ENCODE measurements around the gene SEMA7A.

SEMA7A gene

DNA sequence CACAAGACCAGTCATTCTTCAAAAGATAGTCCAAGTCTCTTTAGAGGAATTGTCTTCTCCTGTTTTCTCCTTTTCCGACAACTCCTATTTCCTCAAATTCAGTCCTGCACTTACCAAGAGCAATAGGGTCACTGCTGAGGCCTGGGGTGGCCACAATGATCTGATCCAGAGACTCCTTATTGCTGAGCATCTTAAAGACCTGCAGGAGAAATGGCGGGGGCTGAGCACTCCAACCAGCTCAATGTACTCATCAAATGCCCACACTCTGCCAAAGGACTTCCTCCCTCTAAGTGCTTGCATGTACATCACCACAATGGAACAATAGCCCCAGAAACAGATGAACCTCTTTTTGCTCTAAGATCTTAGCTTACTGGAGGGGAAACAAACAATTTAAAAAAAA lies 17.6 kb upstream of the SEMA7A start:
- Histone ChIP-seq H3K36me3 (replicated peaks; ENCODE audit: low read depth, low read length) (peaks cover 87% of the 10 kb centered on the region), H3K4me3 (ENCODE audit: low read length) (no peak overlapping the region)

DNA sequence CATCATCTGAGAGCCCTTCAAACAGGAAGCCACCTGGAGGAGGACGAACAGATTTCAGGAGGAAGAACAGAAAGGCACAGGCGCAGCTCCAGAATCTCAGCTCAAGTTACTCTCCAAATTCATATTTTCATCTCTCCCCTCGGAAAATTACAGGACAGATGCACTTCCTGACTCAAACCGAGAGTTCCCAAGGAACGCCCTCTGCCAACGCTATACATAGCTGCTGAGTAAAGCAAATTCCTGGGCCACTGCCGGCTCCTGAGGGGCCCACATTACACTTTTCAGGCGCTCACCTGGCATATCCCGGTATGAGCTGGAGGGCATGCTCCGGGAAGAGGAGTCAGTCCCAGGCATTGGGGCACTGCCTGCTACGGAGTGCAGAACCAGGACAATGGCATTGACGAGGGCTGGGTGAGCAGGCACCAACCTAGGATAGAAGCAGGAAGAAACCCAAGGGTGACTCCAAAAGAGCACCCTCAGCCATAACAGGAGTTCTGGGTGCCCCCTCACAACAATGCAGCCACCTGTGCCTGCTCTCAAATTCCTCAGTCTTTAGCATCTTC lies 16.0 kb upstream of the SEMA7A start:
- H4K20me1 ChIP-seq (ENCODE audit: insufficient read depth, low read length): peaks cover 25% of the 10 kb centered on the region
- peaks cover 12% of the 10 kb centered on the region for H3K79me2 ChIP-seq (ENCODE audit: low read length)
- no peak overlapping the region for H3K4me3 ChIP-seq (ENCODE audit: low read length)
- H3K4me2 ChIP-seq (ENCODE audit: low read length): no peak overlapping the region
- no peaks in the 10 kb centered on the region for H3K27me3 ChIP-seq (ENCODE audit: low read depth, low read length)
- peaks cover 92% of the 10 kb centered on the region for H3K36me3 ChIP-seq (replicated peaks; ENCODE audit: low read depth, low read length)
- no peak overlapping the region for H3K9ac ChIP-seq (ENCODE audit: low read length)
- no peak overlapping the region for H3K27ac ChIP-seq (ENCODE audit: low read length)
- no peak for TF ChIP-seq EZH2phosphoT487 (IDR thresholded peaks at IDR 0.05; ENCODE audit: low read depth)
- TF ChIP-seq, protein P1, sequence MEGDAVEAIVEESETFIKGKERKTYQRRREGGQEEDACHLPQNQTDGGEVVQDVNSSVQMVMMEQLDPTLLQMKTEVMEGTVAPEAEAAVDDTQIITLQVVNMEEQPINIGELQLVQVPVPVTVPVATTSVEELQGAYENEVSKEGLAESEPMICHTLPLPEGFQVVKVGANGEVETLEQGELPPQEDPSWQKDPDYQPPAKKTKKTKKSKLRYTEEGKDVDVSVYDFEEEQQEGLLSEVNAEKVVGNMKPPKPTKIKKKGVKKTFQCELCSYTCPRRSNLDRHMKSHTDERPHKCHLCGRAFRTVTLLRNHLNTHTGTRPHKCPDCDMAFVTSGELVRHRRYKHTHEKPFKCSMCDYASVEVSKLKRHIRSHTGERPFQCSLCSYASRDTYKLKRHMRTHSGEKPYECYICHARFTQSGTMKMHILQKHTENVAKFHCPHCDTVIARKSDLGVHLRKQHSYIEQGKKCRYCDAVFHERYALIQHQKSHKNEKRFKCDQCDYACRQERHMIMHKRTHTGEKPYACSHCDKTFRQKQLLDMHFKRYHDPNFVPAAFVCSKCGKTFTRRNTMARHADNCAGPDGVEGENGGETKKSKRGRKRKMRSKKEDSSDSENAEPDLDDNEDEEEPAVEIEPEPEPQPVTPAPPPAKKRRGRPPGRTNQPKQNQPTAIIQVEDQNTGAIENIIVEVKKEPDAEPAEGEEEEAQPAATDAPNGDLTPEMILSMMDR (IDR thresholded peaks at IDR 0.05; ENCODE audit: low read depth, low read length): no peak
- H3K9me3 ChIP-seq (ENCODE audit: insufficient read depth, low read length): no peaks in the 10 kb centered on the region
- no peak overlapping the region for H2AFZ ChIP-seq (ENCODE audit: low read depth, low read length)
- H3K4me1 ChIP-seq (ENCODE audit: low read length): no peaks in the 10 kb centered on the region

More for the DNA sequence above, 17.6 kb upstream of the SEMA7A start:
- H3K27ac ChIP-seq (ENCODE audit: low read length): no peak overlapping the region
- peaks cover 7% of the 10 kb centered on the region for H3K4me1 ChIP-seq (ENCODE audit: low read length)
- H2AFZ ChIP-seq (ENCODE audit: low read depth, low read length): no peak overlapping the region
- H3K4me2 ChIP-seq (ENCODE audit: low read length): no peak overlapping the region
- peaks cover 13% of the 10 kb centered on the region for H3K79me2 ChIP-seq (ENCODE audit: low read length)
- no peaks in the 10 kb centered on the region for H3K27me3 ChIP-seq (ENCODE audit: low read depth, low read length)
- H3K9me3 ChIP-seq (ENCODE audit: insufficient read depth, low read length): no peaks in the 10 kb centered on the region
- H3K9ac ChIP-seq (ENCODE audit: low read length): no peak overlapping the region
- H4K20me1 ChIP-seq (ENCODE audit: insufficient read depth, low read length): peaks cover 29% of the 10 kb centered on the region
- TF ChIP-seq, protein P1 (IDR thresholded peaks at IDR 0.05; ENCODE audit: low read depth, low read length): no peak
- no peak for TF ChIP-seq EZH2phosphoT487 (IDR thresholded peaks at IDR 0.05; ENCODE audit: low read depth)

DNA sequence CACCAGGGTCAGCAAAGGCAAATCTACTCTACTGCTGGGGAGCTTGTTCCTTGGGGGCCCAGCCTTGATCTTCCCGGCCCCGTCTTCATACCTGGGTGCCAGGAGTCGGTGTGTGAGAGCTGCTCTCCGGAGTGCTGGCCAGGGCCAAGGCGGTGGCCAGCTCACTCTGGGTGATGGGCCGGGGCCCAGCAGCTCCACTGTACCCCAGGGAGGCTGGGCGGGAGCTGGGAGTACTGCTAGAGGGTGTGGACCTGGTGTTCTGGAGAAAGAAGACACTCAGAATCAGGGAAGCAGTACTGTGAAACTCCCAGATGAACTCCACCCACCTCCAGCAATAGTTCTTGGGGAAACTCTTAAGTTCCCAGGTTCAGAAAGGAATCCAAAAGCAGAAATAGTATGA lies 15.3 kb upstream of the SEMA7A start:
- H3K27ac ChIP-seq (ENCODE audit: low read length): no peak overlapping the region
- no peak overlapping the region for H3K9ac ChIP-seq (ENCODE audit: low read length)
- H2AFZ ChIP-seq (ENCODE audit: low read depth, low read length): no peak overlapping the region
- H3K4me2 ChIP-seq (ENCODE audit: low read length): no peak overlapping the region
- H3K4me1 ChIP-seq (ENCODE audit: low read length): no peaks in the 10 kb centered on the region
- TF ChIP-seq, protein P1 (IDR thresholded peaks at IDR 0.05; ENCODE audit: low read depth, low read length): no peak
- no peak for TF ChIP-seq EZH2phosphoT487 (IDR thresholded peaks at IDR 0.05; ENCODE audit: low read depth)
- peaks cover 12% of the 10 kb centered on the region for H3K79me2 ChIP-seq (ENCODE audit: low read length)
- no peaks in the 10 kb centered on the region for H3K27me3 ChIP-seq (ENCODE audit: low read depth, low read length)
- H4K20me1 ChIP-seq (ENCODE audit: insufficient read depth, low read length): peaks cover 25% of the 10 kb centered on the region
- peaks cover 95% of the 10 kb centered on the region for H3K36me3 ChIP-seq (replicated peaks; ENCODE audit: low read depth, low read length)
- H3K9me3 ChIP-seq (ENCODE audit: insufficient read depth, low read length): no peaks in the 10 kb centered on the region
- H3K4me3 ChIP-seq (ENCODE audit: low read length): no peak overlapping the region

DNA sequence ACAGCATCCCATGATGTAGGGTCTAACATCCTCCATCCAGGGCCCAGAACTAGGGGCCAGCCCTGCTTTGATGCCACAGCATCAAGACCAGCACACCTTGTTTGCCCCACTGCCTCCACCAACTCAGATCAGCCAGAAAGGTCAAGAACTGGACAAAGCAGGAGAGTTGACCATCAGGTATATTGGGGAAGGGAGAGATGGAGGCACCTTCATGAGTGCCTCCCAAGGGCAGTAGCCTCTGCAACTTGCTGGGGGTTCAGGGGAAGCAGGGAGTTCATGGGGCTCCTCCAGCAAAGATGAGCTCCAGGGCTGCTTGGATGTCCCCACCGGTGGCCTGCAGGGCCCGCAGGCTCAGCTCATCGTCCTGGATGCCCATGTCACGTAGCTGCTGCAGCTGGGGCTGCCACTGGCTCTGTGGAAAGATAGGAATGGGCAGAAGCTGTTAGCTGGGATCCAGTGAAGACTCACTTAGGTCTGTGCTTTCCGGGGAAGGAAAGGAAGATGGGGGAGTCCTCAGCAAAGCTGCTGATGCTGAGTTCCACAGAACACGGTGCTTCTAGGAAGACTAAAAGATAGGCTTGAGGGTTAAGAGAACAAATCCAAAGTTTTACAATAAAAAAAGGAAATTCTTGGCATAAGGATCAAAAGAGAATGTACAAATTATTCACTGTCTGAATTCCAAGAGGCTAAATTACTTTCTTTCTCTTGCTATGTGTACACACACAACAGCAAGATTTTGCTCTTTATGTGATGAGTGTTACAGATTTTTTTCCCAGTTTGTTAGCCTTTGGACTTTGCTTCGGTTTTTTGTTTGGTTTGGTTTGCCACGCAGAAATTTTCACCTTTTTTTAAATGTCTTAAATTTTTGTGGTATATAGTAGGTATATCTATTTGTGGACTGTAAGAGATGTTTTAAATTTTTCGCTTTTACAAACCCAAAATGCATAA lies 12.3 kb upstream of the SEMA7A start:
- H2AFZ ChIP-seq (ENCODE audit: low read depth, low read length): no peak overlapping the region
- H3K79me2 ChIP-seq (ENCODE audit: low read length): no peaks in the 10 kb centered on the region
- H3K4me2 ChIP-seq (ENCODE audit: low read length): no peak overlapping the region
- H3K4me1 ChIP-seq (ENCODE audit: low read length): peaks cover 5% of the 10 kb centered on the region; the same call in 1 of the 2 replicates
- H4K20me1 ChIP-seq (ENCODE audit: insufficient read depth, low read length): peaks cover 12% of the 10 kb centered on the region; the same call in 1 of the 2 replicates
- H3K9me3 ChIP-seq (ENCODE audit: insufficient read depth, low read length): no peaks in the 10 kb centered on the region
- no peak for TF ChIP-seq EZH2phosphoT487 (IDR thresholded peaks at IDR 0.05; ENCODE audit: low read depth)
- TF ChIP-seq, protein P1 (IDR thresholded peaks at IDR 0.05; ENCODE audit: low read depth, low read length): no peak
- no peaks in the 10 kb centered on the region for H3K27me3 ChIP-seq (ENCODE audit: low read depth, low read length)
- H3K27ac ChIP-seq (ENCODE audit: low read length): no peak overlapping the region
- H3K4me3 ChIP-seq (ENCODE audit: low read length): no peak overlapping the region
- no peak overlapping the region for H3K9ac ChIP-seq (ENCODE audit: low read length)
- H3K36me3 ChIP-seq (replicated peaks; ENCODE audit: low read depth, low read length): peaks cover 70% of the 10 kb centered on the region

All from OCI-LY3 (cell line).